Choroid plexus epithelial cell (primary cell): ENCODE results near the gene DNAH1.
A peak's percentile ranks its signal among the peaks of the same experiment; 100 is the strongest.
"Not testable (repeated sequence)": the region's sequence is repeated elsewhere in the genome, so short reads cannot be mapped to it uniquely, and the experiment has no call there.

Source experiments
- DNase-seq: peaks from one replicate; pipeline ENCODE4 v3.0.0-alpha.2; 2010; ENCODE audit warnings: low read depth
- H3K4me3 ChIP-seq: 2 replicates; pipeline ENCODE4 v1.5.1; 2011; ENCODE audit warnings: low read depth, mild to moderate bottlenecking, control low read depth, low read length, moderate library complexity
- CTCF ChIP-seq: conservative IDR thresholded peaks from 2 replicates; pipeline ENCODE4 v1.5.1; 2011; ENCODE audit warnings: low read depth, mild to moderate bottlenecking, control low read depth, inconsistent platforms, low read length, moderate library complexity

Gene DNAH1

GRCh38 chr3:52328536-52329080 is 12.5 kb downstream of the DNAH1 start:
- TF ChIP-seq CTCF, result no peak
- DNase-seq, result no peak
- no peak overlapping the region for H3K4me3 ChIP-seq

GRCh38 chr3:52330194-52330805 is 14.2 kb downstream of the DNAH1 start:
- no peak for TF ChIP-seq CTCF
- no peak overlapping the region for H3K4me3 ChIP-seq
- DNase-seq, result no peak

- DNase-seq, result no peak
- TF ChIP-seq CTCF, result no peak
- no peak overlapping the region for H3K4me3 ChIP-seq
Measured at GRCh38 chr3:52331091-52331490, 15.0 kb downstream of the DNAH1 start.

- no peak for TF ChIP-seq CTCF
- no peak for DNase-seq
- no peak overlapping the region for H3K4me3 ChIP-seq
Measured at GRCh38 chr3:52331906-52332305, 15.8 kb downstream of the DNAH1 start.

GRCh38 chr3:52333869-52334557 is 17.9 kb downstream of the DNAH1 start:
- DNase-seq, result no peak
- TF ChIP-seq CTCF, result no peak
- no peak overlapping the region for H3K4me3 ChIP-seq

GRCh38 chr3:52338131-52338530 is 22.0 kb downstream of the DNAH1 start:
- not testable (repeated sequence) for H3K4me3 ChIP-seq
- peak; percentile 14 for DNase-seq

- DNase-seq, result peak; percentile 94
- no peak overlapping the region for H3K4me3 ChIP-seq
- peak; percentile 73 for TF ChIP-seq CTCF
Measured at GRCh38 chr3:52339612-52340011, 23.5 kb downstream of the DNAH1 start.
